ENCODE data around the gene DNTTIP2. TPM values are rescaled to one million over a fixed set of nuclear protein-coding genes. Genes with fewer than 3 reads are reported as not detected.
"Not testable (repeated sequence)": the region's sequence is repeated elsewhere in the genome, so short reads cannot be mapped to it uniquely, and the experiment has no call there.

The DNTTIP2 gene
- total RNA-seq, 2 donors from 2014 or later: 75.7 to 85.0 TPM

GRCh38 chr1:93904228-93904627 is 25.2 kb upstream of the DNTTIP2 start:
- peaks cover 53% of the 10 kb centered on the region for H3K4me1 Mint-ChIP-seq (ENCODE audit: low read depth)
- peak overlapping the region; percentile 50 for H3K27ac Mint-ChIP-seq
- DNase-seq: no peak

GRCh38 chr1:93900723-93901504 is 21.9 kb upstream of the DNTTIP2 start:
- Mint-ChIP-seq H3K27me3 (ENCODE audit: low read depth) (no peaks in the 10 kb centered on the region), H3K4me3 (no peak overlapping the region), H3K36me3 (ENCODE audit: insufficient read depth in 2 of 2) (peaks cover 4 to 5% of the 10 kb centered on the region in 2 donors), H3K27ac (no peak overlapping the region), H3K4me1 (ENCODE audit: low read depth) (peaks cover 29% of the 10 kb centered on the region), H3K9me3 (no peaks in the 10 kb centered on the region)
- ATAC-seq (replicated peaks in 1 of 2) (no peak), DNase-seq (no peak)

More at GRCh38 chr1:93904228-93904627, 25.2 kb upstream of the DNTTIP2 start:
- ATAC-seq (replicated peaks in 1 of 2): no peak
- no peaks in the 10 kb centered on the region for H3K9me3 Mint-ChIP-seq
- H3K36me3 Mint-ChIP-seq (ENCODE audit: insufficient read depth in 2 of 2): peaks cover 4 to 6% of the 10 kb centered on the region in 2 donors
- H3K4me3 Mint-ChIP-seq: peak overlapping the region in 1 of 2 donors; percentile 36
- H3K27me3 Mint-ChIP-seq (ENCODE audit: low read depth): no peaks in the 10 kb centered on the region

GRCh38 chr1:93899543-93900207 is 20.7 kb upstream of the DNTTIP2 start:
- H3K4me1 Mint-ChIP-seq (ENCODE audit: low read depth): peaks cover 25% of the 10 kb centered on the region
- no peak overlapping the region for H3K27ac Mint-ChIP-seq
- H3K27me3 Mint-ChIP-seq (ENCODE audit: low read depth): no peaks in the 10 kb centered on the region
- peaks cover 4 to 5% of the 10 kb centered on the region in 2 donors for H3K36me3 Mint-ChIP-seq (ENCODE audit: insufficient read depth in 2 of 2)
- DNase-seq: no peak
- H3K4me3 Mint-ChIP-seq: no peak overlapping the region
- no peaks in the 10 kb centered on the region for H3K9me3 Mint-ChIP-seq
- no peak for ATAC-seq (replicated peaks in 1 of 2)

- no peaks in the 10 kb centered on the region for H3K9me3 Mint-ChIP-seq
- no peaks in the 10 kb centered on the region for H3K4me1 Mint-ChIP-seq (ENCODE audit: low read depth)
- H3K27ac Mint-ChIP-seq: no peak overlapping the region
Measured at GRCh38 chr1:93888900-93889299, 9.9 kb upstream of the DNTTIP2 start.

GRCh38 chr1:93882269-93882668 is 3.3 kb upstream of the DNTTIP2 start:
- Mint-ChIP-seq H3K4me1 (ENCODE audit: low read depth) (peaks cover 18% of the 10 kb centered on the region), H3K4me3 (no peak overlapping the region), H3K27me3 (ENCODE audit: low read depth) (no peaks in the 10 kb centered on the region), H3K9me3 (no peaks in the 10 kb centered on the region), H3K27ac (no peak overlapping the region), H3K36me3 (ENCODE audit: insufficient read depth in 2 of 2) (peaks cover 7 to 8% of the 10 kb centered on the region in 2 donors)
- no peak for DNase-seq
- ATAC-seq (replicated peaks in 1 of 2): no peak

More at GRCh38 chr1:93888900-93889299, 9.9 kb upstream of the DNTTIP2 start:
- no peaks in the 10 kb centered on the region for H3K27me3 Mint-ChIP-seq (ENCODE audit: low read depth)
- peaks cover 0 to 5% of the 10 kb centered on the region in 2 donors for H3K36me3 Mint-ChIP-seq (ENCODE audit: insufficient read depth in 2 of 2)
- DNase-seq: no peak
- ATAC-seq (replicated peaks in 1 of 2): no peak
- H3K4me3 Mint-ChIP-seq: no peak overlapping the region

GRCh38 chr1:93880731-93881130 is 1.7 kb upstream of the DNTTIP2 start:
- ATAC-seq (replicated peaks in 1 of 2): no peak

GRCh38 chr1:93878501-93878888 is 511 bp downstream of the DNTTIP2 start:
- H3K36me3 Mint-ChIP-seq (ENCODE audit: insufficient read depth in 2 of 2): peaks cover 25 to 30% of the 10 kb centered on the region in 2 donors
- H3K4me1 Mint-ChIP-seq (ENCODE audit: low read depth): peaks cover 45% of the 10 kb centered on the region
- peak overlapping the region; percentile 93 to 100 for H3K4me3 Mint-ChIP-seq
- ATAC-seq (replicated peaks in 1 of 2): peak; percentile 74 to 82
- H3K9me3 Mint-ChIP-seq: no peaks in the 10 kb centered on the region
- DNase-seq: peak; percentile 77 to 79
- peak overlapping the region; percentile 100 for H3K27ac Mint-ChIP-seq
- H3K27me3 Mint-ChIP-seq (ENCODE audit: low read depth): no peaks in the 10 kb centered on the region

More at GRCh38 chr1:93880731-93881130, 1.7 kb upstream of the DNTTIP2 start:
- Mint-ChIP-seq H3K27ac (peak overlapping the region; percentile 0), H3K27me3 (ENCODE audit: low read depth) (no peaks in the 10 kb centered on the region), H3K4me1 (ENCODE audit: low read depth) (peaks cover 31% of the 10 kb centered on the region), H3K4me3 (no peak overlapping the region), H3K36me3 (ENCODE audit: insufficient read depth in 2 of 2) (peaks cover 15 to 18% of the 10 kb centered on the region in 2 donors), H3K9me3 (no peaks in the 10 kb centered on the region)
- DNase-seq: no peak

GRCh38 chr1:93877529-93877928 is 1.5 kb downstream of the DNTTIP2 start:
- Mint-ChIP-seq H3K27me3 (ENCODE audit: low read depth) (no peaks in the 10 kb centered on the region), H3K9me3 (no peaks in the 10 kb centered on the region), H3K27ac (peak overlapping the region; percentile 100), H3K4me3 (peak overlapping the region; percentile 93 to 100), H3K4me1 (ENCODE audit: low read depth) (peaks cover 45% of the 10 kb centered on the region), H3K36me3 (ENCODE audit: insufficient read depth in 2 of 2) (peaks cover 25 to 29% of the 10 kb centered on the region in 2 donors)
- DNase-seq (no peak), ATAC-seq (replicated peaks in 1 of 2) (no peak)

- DNase-seq (no peak), ATAC-seq (replicated peaks in 1 of 2) (no peak)
- Mint-ChIP-seq H3K36me3 (ENCODE audit: insufficient read depth in 2 of 2) (peaks cover 28 to 41% of the 10 kb centered on the region in 2 donors), H3K9me3 (no peaks in the 10 kb centered on the region), H3K4me1 (ENCODE audit: low read depth) (peaks cover 45% of the 10 kb centered on the region), H3K27me3 (ENCODE audit: low read depth) (no peaks in the 10 kb centered on the region), H3K27ac (peak overlapping the region; percentile 100), H3K4me3 (peak overlapping the region; percentile 93 to 100)
Measured at GRCh38 chr1:93876244-93876643, 2.8 kb downstream of the DNTTIP2 start.

- DNase-seq: no peak
- Mint-ChIP-seq H3K4me3 (no peak overlapping the region), H3K36me3 (ENCODE audit: insufficient read depth in 2 of 2) (peaks cover 25 to 56% of the 10 kb centered on the region in 2 donors), H3K27ac (peak overlapping the region; percentile 48), H3K4me1 (ENCODE audit: low read depth) (peaks cover 39% of the 10 kb centered on the region), H3K9me3 (no peaks in the 10 kb centered on the region), H3K27me3 (ENCODE audit: low read depth) (no peaks in the 10 kb centered on the region)
- no peak for ATAC-seq (replicated peaks in 1 of 2)
Measured at GRCh38 chr1:93874025-93874651, 4.9 kb downstream of the DNTTIP2 start.

- H3K27me3 Mint-ChIP-seq (ENCODE audit: low read depth): no peaks in the 10 kb centered on the region
- H3K27ac Mint-ChIP-seq: peak overlapping the region; percentile 93
- H3K9me3 Mint-ChIP-seq: no peaks in the 10 kb centered on the region
- peaks cover 20 to 51% of the 10 kb centered on the region in 2 donors for H3K36me3 Mint-ChIP-seq (ENCODE audit: insufficient read depth in 2 of 2)
- DNase-seq (no peak), ATAC-seq (replicated peaks in 1 of 2) (no peak)
- peaks cover 18% of the 10 kb centered on the region for H3K4me1 Mint-ChIP-seq (ENCODE audit: low read depth)
- no peak overlapping the region for H3K4me3 Mint-ChIP-seq
Measured at GRCh38 chr1:93871366-93871765, 7.6 kb downstream of the DNTTIP2 start.

GRCh38 chr1:93869653-93870052 is 9.4 kb downstream of the DNTTIP2 start:
- Mint-ChIP-seq H3K27me3 (ENCODE audit: low read depth) (no peaks in the 10 kb centered on the region), H3K9me3 (no peaks in the 10 kb centered on the region), H3K4me3 (no peak overlapping the region), H3K36me3 (ENCODE audit: insufficient read depth in 2 of 2) (peaks cover 14 to 44% of the 10 kb centered on the region in 2 donors), H3K4me1 (ENCODE audit: low read depth) (peaks cover 9% of the 10 kb centered on the region), H3K27ac (no peak overlapping the region)
- no peak for ATAC-seq (replicated peaks in 1 of 2)
- no peak for DNase-seq

GRCh38 chr1:93868492-93868891 is 10.5 kb downstream of the DNTTIP2 start:
- H3K36me3 Mint-ChIP-seq (ENCODE audit: insufficient read depth in 2 of 2): peaks cover 8 to 37% of the 10 kb centered on the region in 2 donors
- not testable (repeated sequence) for H3K27me3 Mint-ChIP-seq (ENCODE audit: low read depth); H3K4me3 Mint-ChIP-seq; ATAC-seq (replicated peaks in 1 of 2); H3K9me3 Mint-ChIP-seq; H3K27ac Mint-ChIP-seq; DNase-seq; H3K4me1 Mint-ChIP-seq (ENCODE audit: low read depth)
